MCF 10A (cell line): Measurements from ENCODE around the gene AGBL4. TPM values are rescaled to one million over a fixed set of nuclear protein-coding genes. Genes with fewer than 3 reads are reported as not detected.
A peak's percentile ranks its signal among the peaks of the same experiment; 100 is the strongest.

Experiments used
- BruUV-seq: library from RNA; stranded (reverse); fragments of 400-500 nt; replicated peaks from 2 replicates; lab custom pipeline; 2021; lab: Mats Ljungman, UMichigan
- CTCF ChIA-PET: fragments of 300-600 bp; sonication (Branson Sonifier 250); formaldehyde crosslinking; extraction: SDS; loops from one replicate; lab custom pipeline; 2021; ENCODE audit warnings: antibody characterized with exemption, inconsistent platforms; lab: Yijun Ruan, JAX
- POLR2A ChIA-PET: fragments of 300-600, 350-650 bp; sonication (Branson Sonifier 250); formaldehyde crosslinking; extraction: SDS; loops from one replicate; lab custom pipeline; 2020; ENCODE audit warnings: antibody characterized with exemption, inconsistent platforms; lab: Yijun Ruan, JAX
- DNase-seq: peaks from one replicate; pipeline ENCODE4 v3.0.0-alpha.2; 2018; ENCODE audit not compliant: unreplicated experiment
- H3K27ac Mint-ChIP-seq: one replicate; pipeline ENCODE4 v1.8.0; 2022; ENCODE audit warnings: mild to moderate bottlenecking, low read depth, mixed read lengths; ENCODE audit not compliant: unreplicated experiment
- H3K27me3 Mint-ChIP-seq: one replicate; pipeline ENCODE4 v1.8.0; 2022; ENCODE audit warnings: mixed read lengths; ENCODE audit not compliant: insufficient read depth, unreplicated experiment
- H3K36me3 Mint-ChIP-seq: one replicate; pipeline ENCODE4 v1.8.0; 2022; ENCODE audit warnings: mild to moderate bottlenecking, moderate library complexity, mixed read lengths; ENCODE audit not compliant: insufficient read depth, unreplicated experiment
- H3K4me1 Mint-ChIP-seq: one replicate; pipeline ENCODE4 v1.8.0; 2022; ENCODE audit warnings: mixed read lengths; ENCODE audit not compliant: insufficient read depth, unreplicated experiment
- H3K4me3 Mint-ChIP-seq: one replicate; pipeline ENCODE4 v1.8.0; 2022; ENCODE audit warnings: mild to moderate bottlenecking, moderate library complexity, mixed read lengths; ENCODE audit not compliant: unreplicated experiment
- H3K9me3 Mint-ChIP-seq: one replicate; pipeline ENCODE4 v1.8.0; 2022; ENCODE audit warnings: mixed read lengths; ENCODE audit not compliant: unreplicated experiment
- CTCF ChIP-seq: fragments of 200-600 bp; IDR thresholded peaks from one replicate; pipeline ENCODE4 v1.8.0; 2022; ENCODE audit warnings: antibody characterized with exemption, mild to moderate bottlenecking; ENCODE audit not compliant: unreplicated experiment
- intact Hi-C: fragments of 100-400 bp; cut with micrococcal nuclease; formaldehyde crosslinking; loops from 2 replicates; pipeline ENCODE4 v1.14.1; 2022
- total RNA-seq: library from RNA; stranded (reverse); gene quantifications from 2 replicates; pipeline ENCODE4 v1.2.3, GENCODE V29; 2022

Gene AGBL4
- total RNA-seq, 1 experiment from 2014 or later = not detected

- Mint-ChIP-seq H3K27ac (no peak overlapping the region), H3K4me1 (no peaks in the 10 kb centered on the region), H3K9me3 (no peaks in the 10 kb centered on the region), H3K4me3 (no peak overlapping the region), H3K27me3 (peaks cover 36% of the 10 kb centered on the region), H3K36me3 (no peaks in the 10 kb centered on the region)
- ChIA-PET CTCF (interaction anchor here (0.7 to 3.6 kb wide), 4 partner anchors 10 to 277 kb away, joined by 3 to 15 read pairs (median 5); no protein-coding TSS in a partner anchor), POLR2A (no interaction called here)
- no TSS peak for BruUV-seq
- intact Hi-C loops = no loop called here
- no peak for TF ChIP-seq CTCF
- DNase-seq = no peak
Observed at GRCh38 chr1:48540587-48540986, 1483.2 kb downstream of the AGBL4 start.

- no peaks in the 10 kb centered on the region for H3K4me1 Mint-ChIP-seq
- peaks cover 69% of the 10 kb centered on the region for H3K27me3 Mint-ChIP-seq
- H3K9me3 Mint-ChIP-seq = no peaks in the 10 kb centered on the region
- intact Hi-C loops = no loop called here
- DNase-seq = no peak
- H3K36me3 Mint-ChIP-seq = no peaks in the 10 kb centered on the region
- no TSS peak for BruUV-seq
- no peak overlapping the region for H3K27ac Mint-ChIP-seq
- no peak for TF ChIP-seq CTCF
- POLR2A ChIA-PET = no interaction called here
- CTCF ChIA-PET = interaction anchor here (1.1 kb wide), 2 partner anchors 9 to 140 kb away, joined by 3 to 5 read pairs; no protein-coding TSS in a partner anchor
- no peak overlapping the region for H3K4me3 Mint-ChIP-seq
Observed at GRCh38 chr1:48536477-48536876, 1487.3 kb downstream of the AGBL4 start.

- TF ChIP-seq CTCF = no peak
- POLR2A ChIA-PET = no interaction called here
- Mint-ChIP-seq H3K4me3 (no peak overlapping the region), H3K27ac (no peak overlapping the region), H3K27me3 (peaks cover 67% of the 10 kb centered on the region), H3K4me1 (no peaks in the 10 kb centered on the region), H3K36me3 (no peaks in the 10 kb centered on the region), H3K9me3 (no peaks in the 10 kb centered on the region)
- CTCF ChIA-PET = interaction anchor here (1.1 to 1.6 kb wide), 3 partner anchors 36 to 285 kb away, joined by 3 to 4 read pairs (median 3); no protein-coding TSS in a partner anchor
- DNase-seq = no peak
- intact Hi-C loops = no loop called here
- BruUV-seq = no TSS peak
Observed at GRCh38 chr1:48532976-48533375, 1490.8 kb downstream of the AGBL4 start.

DNA sequence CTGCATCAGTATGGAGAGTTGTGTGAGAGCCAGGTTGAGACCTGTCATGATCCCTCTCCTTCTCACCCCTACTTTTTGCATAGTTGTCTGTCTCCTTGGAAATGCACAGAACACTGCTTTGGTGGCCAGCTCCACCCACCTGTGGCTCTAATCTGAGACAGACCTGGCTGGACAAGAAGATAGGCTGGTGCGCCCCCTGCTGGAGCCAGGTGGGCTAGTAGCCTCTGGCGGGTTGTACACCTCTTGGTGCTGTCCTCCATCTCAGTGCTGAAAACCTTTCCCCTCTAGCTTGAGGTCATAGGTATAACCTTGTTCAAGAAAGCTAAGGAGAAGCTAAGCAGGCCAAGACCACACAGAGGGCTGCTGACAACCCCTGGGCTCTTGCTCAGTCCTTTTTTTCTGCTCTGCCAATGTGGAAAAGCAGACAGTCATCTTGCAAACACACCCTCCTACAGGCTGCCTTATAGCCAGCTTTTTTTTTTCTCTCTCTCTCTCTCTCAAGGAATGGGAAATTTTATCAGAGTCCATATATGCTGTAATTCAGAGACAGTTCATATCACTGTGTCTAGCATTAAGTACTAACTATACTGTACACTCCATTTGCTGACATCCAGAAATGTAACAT lies 1492.9 kb downstream of the AGBL4 start:
- peak; percentile 74 for TF ChIP-seq CTCF
- H3K36me3 Mint-ChIP-seq = no peaks in the 10 kb centered on the region
- CTCF ChIA-PET = interaction anchor here (0.6 to 3.1 kb wide), 16 partner anchors 10 to 1818 kb away, joined by 3 to 15 read pairs (median 4); no protein-coding TSS in a partner anchor
- peaks cover 66% of the 10 kb centered on the region for H3K27me3 Mint-ChIP-seq
- no TSS peak for BruUV-seq
- POLR2A ChIA-PET = no interaction called here
- H3K4me1 Mint-ChIP-seq = peaks cover 11% of the 10 kb centered on the region
- peak; percentile 86 for DNase-seq
- H3K9me3 Mint-ChIP-seq = no peaks in the 10 kb centered on the region
- H3K27ac Mint-ChIP-seq = no peak overlapping the region
- intact Hi-C loops = no loop called here
- H3K4me3 Mint-ChIP-seq = no peak overlapping the region
